T-cell (primary cell): ENCODE measurements around the gene RNF168. TPM values are rescaled to one million over a fixed set of nuclear protein-coding genes. Genes with fewer than 3 reads are reported as not detected.
A peak's percentile ranks its signal among the peaks of the same experiment; 100 is the strongest.
"Not testable (repeated sequence)": the region's sequence is repeated elsewhere in the genome, so short reads cannot be mapped to it uniquely, and the experiment has no call there.

Experiments
- ATAC-seq, 4 experiments: fragments of 200-7000 bp in 3 of 4; fragments of 150-1000 bp in 1 of 4; cut with Tn5 transposase; replicated peaks in 1 of 4; 1 replicate in 3 of 4; 2 replicates in 1 of 4; pipeline ENCODE4 v1.10.0; 2021; ENCODE audit warnings: moderate library complexity in 3 of 4, mild to moderate bottlenecking in 2 of 4, moderate number of reproducible peaks in 1 of 4
- CTCF ChIA-PET, 2 donors: fragments of 300-600 bp; sonication (Branson Sonifier 250); formaldehyde crosslinking; loops; one replicate each; lab custom pipeline; 2022; ENCODE audit warnings: antibody characterized with exemption in 2 of 2; lab: Charles Lee
- POLR2A ChIA-PET, 2 donors: fragments of 300-600 bp; sonication (Branson Sonifier 250); formaldehyde crosslinking; loops; one replicate each; lab custom pipeline; 2022; ENCODE audit warnings: antibody characterized with exemption in 2 of 2; lab: Charles Lee
- DNase-seq, 35 experiments: peaks; one replicate each; pipeline versions ENCODE4 v3.0.0 to v3.0.0-alpha.2; 2013 to 2023
- H3K27ac ChIP-seq: one replicate; pipeline ENCODE4 v1.5.1; 2013; ENCODE audit warnings: low read length
- H3K27me3 ChIP-seq, 2 experiments: replicated peaks in 1 of 2; 1 replicate in 1 of 2; 2 replicates in 1 of 2; pipeline versions ENCODE4 v1.6.1 to v1.7.0; 2013; ENCODE audit warnings: low read length in 1 of 2, mixed read lengths in 1 of 2; ENCODE audit not compliant: control insufficient read depth in 2 of 2, insufficient read depth in 2 of 2; ENCODE audit errors: extremely low read depth in 1 of 2
- H3K36me3 ChIP-seq, 2 donors: 1 replicate in 1 of 2; 2 replicates in 1 of 2; pipeline versions ENCODE4 v1.6.1 to v1.7.0; 2013; ENCODE audit warnings: low read length in 1 of 2; ENCODE audit not compliant: control insufficient read depth in 2 of 2, insufficient read depth in 1 of 2; ENCODE audit errors: extremely low read depth in 1 of 2
- H3K4me1 ChIP-seq, 2 experiments: 1 replicate in 1 of 2; 2 replicates in 1 of 2; pipeline versions ENCODE4 v1.6.1 to v1.7.0; 2013; ENCODE audit warnings: low read length in 2 of 2, mixed read lengths in 1 of 2; ENCODE audit not compliant: insufficient read depth in 2 of 2, control insufficient read depth in 1 of 2; ENCODE audit errors: extremely low read depth in 1 of 2
- H3K4me3 ChIP-seq, 2 donors: 1 replicate in 1 of 2; 2 replicates in 1 of 2; pipeline versions ENCODE4 v1.5.1 to v1.7.0; 2013; ENCODE audit warnings: mild to moderate bottlenecking in 2 of 2, low read length in 1 of 2, moderate library complexity in 1 of 2; ENCODE audit not compliant: control insufficient read depth in 1 of 2; ENCODE audit errors: extremely low read depth in 1 of 2
- H3K9me3 ChIP-seq: 2 replicates; pipeline ENCODE4 v1.7.0; 2013
- H3K27ac Mint-ChIP-seq, 2 donors: one replicate each; pipeline ENCODE4 v1.8.0; 2020 to 2021; ENCODE audit warnings: mild to moderate bottlenecking in 2 of 2, mixed read lengths in 2 of 2
- H3K27me3 Mint-ChIP-seq, 2 donors: one replicate each; pipeline ENCODE4 v1.8.0; 2021 to 2022; ENCODE audit warnings: mixed read lengths in 2 of 2
- H3K36me3 Mint-ChIP-seq: one replicate; pipeline ENCODE4 v1.8.0; 2021; ENCODE audit warnings: mixed read lengths
- H3K4me1 Mint-ChIP-seq, 3 donors: one replicate each; pipeline ENCODE4 v1.8.0; 2020 to 2022; ENCODE audit warnings: mixed read lengths in 3 of 3, mild to moderate bottlenecking in 1 of 3
- H3K4me3 Mint-ChIP-seq, 3 donors: one replicate each; pipeline ENCODE4 v1.8.0; 2020 to 2022; ENCODE audit warnings: mild to moderate bottlenecking in 3 of 3, mixed read lengths in 3 of 3, moderate library complexity in 3 of 3
- H3K9me3 Mint-ChIP-seq, 3 donors: one replicate each; pipeline ENCODE4 v1.8.0; 2020 to 2022; ENCODE audit warnings: mixed read lengths in 3 of 3
- WGBS: methylation state at CpG from one replicate; pipeline ENCODE4 v1.1.5; 2013; ENCODE audit warnings: missing lambda C conversion rate; ENCODE audit not compliant: insufficient coverage; 5-methylcytosine and 5-hydroxymethylcytosine counted together
- total RNA-seq, 35 experiments: library from RNA in 6 of 35; stranded (reverse) in 6 of 35; fragments of 120-200 nt in 1 of 35; gene quantifications; one replicate each; pipeline versions ENCODE4 v1.2.1 to v1.2.4 and lab custom pipeline; 2013 to 2026

Gene RNF168
- 10 to 100 TPM; 27.1 to 71.2 (median 64.8) TPM for total RNA-seq
- total RNA-seq (2013) = 28.0 TPM
- 42.0 to 251 (median 151) reads per million in 29 experiments for total RNA-seq (lab: John Stamatoyannopoulos, UW)

DNA sequence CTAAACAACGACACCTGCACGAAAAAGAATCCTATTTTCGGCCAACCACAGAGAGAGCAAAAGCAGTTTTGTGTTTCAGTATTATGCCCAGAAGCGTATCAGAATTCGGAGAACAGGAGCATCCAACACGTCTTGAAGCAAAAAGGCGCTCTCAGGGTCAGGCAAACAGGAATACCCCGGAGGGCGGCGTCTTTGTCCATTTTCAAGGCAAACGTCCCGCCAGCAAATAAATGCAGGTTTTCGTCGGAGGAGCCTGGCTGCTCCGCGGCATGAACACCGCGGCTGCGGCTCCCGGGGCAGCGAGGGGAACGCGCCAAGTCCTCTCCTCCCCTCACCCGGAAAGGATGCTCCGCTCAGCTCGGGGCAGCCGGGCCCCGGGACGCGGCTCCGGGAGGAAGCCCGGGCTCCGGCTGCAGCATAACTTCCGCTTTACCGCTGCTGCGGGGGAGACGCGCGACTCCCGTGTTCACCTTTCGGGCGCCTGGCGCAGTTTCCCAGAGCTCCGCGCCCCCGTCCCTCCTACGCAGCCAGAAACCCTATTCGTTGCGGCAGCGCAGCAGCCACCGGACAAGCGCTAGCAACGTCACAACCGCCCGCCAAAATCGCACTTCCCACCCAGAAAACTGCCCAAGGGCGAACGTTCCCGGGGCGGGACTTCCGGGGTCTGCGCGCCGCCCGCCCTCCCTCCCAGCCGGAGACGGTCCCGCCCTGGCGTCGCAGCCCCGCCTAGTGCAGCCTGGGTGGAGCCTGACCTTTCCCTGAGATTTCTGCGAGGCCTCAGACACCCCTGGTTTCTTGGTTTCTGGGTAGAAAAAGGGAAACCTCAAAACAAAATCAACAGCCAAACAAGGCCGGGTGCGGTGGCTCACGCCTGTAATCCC lies at the start of gene RNF168:
Gene RNF168 (minus strand): TSS at position 573 of the 881 bp plus-strand sequence. CDS start 595 bp downstream, outside the sequence.
- DNase-seq = peak; percentile 61 to 94 (median 79)

DNA sequence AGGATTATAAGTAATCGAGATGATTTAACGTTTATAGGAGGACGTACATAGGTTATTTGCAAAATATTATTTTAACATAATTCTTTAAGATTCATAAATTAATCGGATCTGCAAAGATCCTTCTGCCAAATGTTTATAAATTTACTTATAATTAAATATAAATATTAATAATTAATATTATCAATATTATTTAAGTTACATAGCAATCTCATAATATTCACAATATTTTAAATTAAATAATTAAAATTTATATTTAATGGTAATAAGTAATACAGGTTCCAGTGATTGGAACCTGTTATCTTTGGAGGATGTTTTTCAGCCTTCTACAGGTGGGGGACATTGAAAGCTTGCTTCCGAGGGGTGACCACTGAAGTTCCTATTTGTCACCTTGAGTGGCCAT lies 48.7 kb upstream of the RNF168 start:
- Mint-ChIP-seq H3K4me1 (peaks cover 6 to 10% (median 6%) of the 10 kb centered on the region in 3 donors), H3K27ac (no peak overlapping the region), H3K9me3 (peaks cover 5 to 10% (median 7%) of the 10 kb centered on the region in 3 donors), H3K27me3 (no peaks in the 10 kb centered on the region), H3K4me3 (no peak overlapping the region), H3K36me3 (peaks cover 14% of the 10 kb centered on the region)
- CTCF ChIA-PET = no interaction called here
- H3K27me3 ChIP-seq = no peaks in the 10 kb centered on the region
- H3K4me1 ChIP-seq = no peaks in the 10 kb centered on the region
- POLR2A ChIA-PET = no interaction called here
- H3K9me3 ChIP-seq = no peaks in the 10 kb centered on the region
- H3K27ac ChIP-seq = no peak overlapping the region
- no peak overlapping the region for H3K4me3 ChIP-seq
- ATAC-seq (no peak), DNase-seq (no peak)
- WGBS = no CpG with 5 or more reads among the region's 5 CpGs
- H3K36me3 ChIP-seq = peaks cover 0 to 4% of the 10 kb centered on the region in 2 donors

More for the DNA sequence above, at the start of gene RNF168:
- CTCF ChIA-PET = no interaction called here
- peak; percentile 83 to 91 (median 86) for ATAC-seq
- Histone ChIP-seq H3K36me3 (peaks cover 0 to 4% of the 10 kb centered on the region in 2 donors), H3K27me3 (no peaks in the 10 kb centered on the region), H3K4me1 (peaks cover 6 to 37% of the 10 kb centered on the region in 2 experiments), H3K9me3 (no peaks in the 10 kb centered on the region), H3K27ac (peak within 1 kb of the TSS; percentile 75), H3K4me3 (peak within 1 kb of the TSS; percentile 99)
- H3K27me3 Mint-ChIP-seq = no peaks in the 10 kb centered on the region
- H3K36me3 Mint-ChIP-seq = peaks cover 30% of the 10 kb centered on the region
- H3K4me1 Mint-ChIP-seq = peaks cover 25 to 41% (median 40%) of the 10 kb centered on the region in 3 donors
- peak within 1 kb of the TSS; percentile 95 to 97 for H3K27ac Mint-ChIP-seq
- POLR2A ChIA-PET = interaction anchor here in 1 of 2 donors (0.7 kb wide), 1 partner anchor 22 kb away, joined by 5 read pairs; no protein-coding TSS in a partner anchor
- WGBS = under 1% methylated on average over 62 of the region's 75 CpGs
- H3K4me3 Mint-ChIP-seq = peak within 1 kb of the TSS; percentile 96 to 100 (median 100)
- H3K9me3 Mint-ChIP-seq = peaks cover 0 to 8% (median 6%) of the 10 kb centered on the region in 3 donors

DNA sequence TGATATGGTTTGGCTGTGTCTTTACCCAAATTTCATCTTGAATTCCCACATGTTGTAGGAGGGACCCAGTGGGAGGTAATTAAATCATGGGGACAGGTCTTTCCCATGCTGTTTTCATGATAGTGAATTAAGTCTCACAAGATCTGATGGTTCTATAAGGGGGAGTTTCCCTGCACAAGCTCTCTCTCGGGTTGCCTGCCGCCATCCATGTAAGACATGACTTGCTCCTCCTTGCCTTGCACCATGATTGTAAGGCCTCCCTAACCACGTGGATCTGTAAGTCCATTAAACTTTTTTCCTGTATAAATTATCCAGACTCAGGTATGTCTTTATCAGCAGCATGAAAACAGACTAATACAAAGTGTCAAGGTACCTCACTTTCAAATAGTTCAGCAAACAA lies 46.6 kb upstream of the RNF168 start:
- H3K4me3 ChIP-seq, H3K4me1 ChIP-seq, H3K4me3 Mint-ChIP-seq, H3K4me1 Mint-ChIP-seq, ATAC-seq, CTCF ChIA-PET, H3K27me3 ChIP-seq, H3K27ac ChIP-seq, H3K27ac Mint-ChIP-seq, H3K36me3 Mint-ChIP-seq, POLR2A ChIA-PET, DNase-seq, H3K9me3 ChIP-seq, H3K27me3 Mint-ChIP-seq, H3K36me3 ChIP-seq: not testable (repeated sequence)
- WGBS = 72% methylated on average over 2 of the region's 3 CpGs
- peaks cover 5 to 10% (median 7%) of the 10 kb centered on the region in 3 donors for H3K9me3 Mint-ChIP-seq

DNA sequence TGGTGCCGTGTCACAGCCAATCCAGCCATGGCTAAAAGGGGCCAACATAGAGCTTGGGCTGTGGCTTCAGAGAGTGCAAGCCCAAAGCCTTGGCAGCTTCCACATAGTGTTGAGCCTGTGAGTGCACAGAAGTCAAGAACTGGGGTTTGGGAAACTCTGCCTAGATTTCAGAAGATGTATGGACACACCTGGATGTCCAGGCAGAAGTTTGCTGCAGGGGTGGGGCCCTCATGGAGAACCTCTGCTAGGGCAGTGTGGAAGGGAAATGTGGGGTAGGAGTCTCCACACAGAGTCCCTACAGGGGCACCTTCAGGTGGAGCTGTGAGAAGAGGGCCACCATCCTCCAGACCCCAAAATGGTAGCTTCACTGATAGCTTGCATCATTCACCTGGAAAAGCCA lies 45.7 kb upstream of the RNF168 start:
- H3K27me3 Mint-ChIP-seq, H3K27me3 ChIP-seq, H3K4me1 ChIP-seq, H3K27ac ChIP-seq, DNase-seq, H3K9me3 ChIP-seq, H3K36me3 Mint-ChIP-seq, H3K4me3 Mint-ChIP-seq, H3K4me1 Mint-ChIP-seq, H3K4me3 ChIP-seq, ATAC-seq, POLR2A ChIA-PET, CTCF ChIA-PET, H3K27ac Mint-ChIP-seq, H3K36me3 ChIP-seq: not testable (repeated sequence)
- peaks cover 5 to 10% (median 7%) of the 10 kb centered on the region in 3 donors for H3K9me3 Mint-ChIP-seq
- WGBS = 100% methylated on average over 1 of the region's 1 CpG

GRCh38 chr3:196547067-196547466 lies 43.5 kb upstream of the RNF168 start:
- Mint-ChIP-seq H3K9me3 (peaks cover 5 to 10% (median 7%) of the 10 kb centered on the region in 3 donors), H3K36me3 (peaks cover 2% of the 10 kb centered on the region), H3K27me3 (peaks cover 0 to 4% of the 10 kb centered on the region in 2 donors), H3K4me3 (no peak overlapping the region), H3K27ac (no peak overlapping the region), H3K4me1 (no peaks in the 10 kb centered on the region)
- no peaks in the 10 kb centered on the region for H3K27me3 ChIP-seq
- no peak overlapping the region for H3K4me3 ChIP-seq
- ChIA-PET POLR2A (no interaction called here), CTCF (no interaction called here)
- DNase-seq (no peak), ATAC-seq (no peak)
- H3K27ac ChIP-seq = no peak overlapping the region
- H3K9me3 ChIP-seq = no peaks in the 10 kb centered on the region
- no peaks in the 10 kb centered on the region for H3K36me3 ChIP-seq
- no CpG with 5 or more reads among the region's 2 CpGs for WGBS
- no peaks in the 10 kb centered on the region for H3K4me1 ChIP-seq

GRCh38 chr3:196546537-196546936 lies 43.0 kb upstream of the RNF168 start:
- Histone ChIP-seq H3K27me3 (no peaks in the 10 kb centered on the region), H3K4me3 (no peak overlapping the region), H3K9me3 (no peaks in the 10 kb centered on the region), H3K36me3 (no peaks in the 10 kb centered on the region), H3K4me1 (no peaks in the 10 kb centered on the region), H3K27ac (no peak overlapping the region)
- POLR2A ChIA-PET = interaction anchor here in 1 of 2 donors (0.5 kb wide), 1 partner anchor 34 kb away, joined by 3 read pairs; no protein-coding TSS in a partner anchor
- ATAC-seq (no peak), DNase-seq (no peak)
- Mint-ChIP-seq H3K27me3 (peaks cover 0 to 4% of the 10 kb centered on the region in 2 donors), H3K4me3 (no peak overlapping the region), H3K9me3 (peaks cover 5 to 10% (median 7%) of the 10 kb centered on the region in 3 donors), H3K36me3 (no peaks in the 10 kb centered on the region), H3K4me1 (no peaks in the 10 kb centered on the region), H3K27ac (no peak overlapping the region)
- CTCF ChIA-PET = no interaction called here
- WGBS = 90% methylated on average over 2 of the region's 5 CpGs
